Thoracic aorta (tissue), 2 donors: ENCODE data around the gene TBC1D4. TPM values are rescaled to one million over a fixed set of nuclear protein-coding genes. Genes with fewer than 3 reads are reported as not detected.

ENCODE experiments used
- ATAC-seq: fragments of 150-250 bp; one replicate; pipeline ENCODE4 v1.8.0; 2017; ENCODE audit warnings: low read depth; ENCODE audit not compliant: insufficient number of reproducible peaks, low FRiP score
- DNase-seq: peaks from one replicate; pipeline ENCODE4 v3.0.0-alpha.2; 2020; ENCODE audit warnings: low spot score
- H3K27ac ChIP-seq, 2 donors: fragments of 200-600 bp; sonication (generic); 1 replicate in 1 of 2; 2 replicates in 1 of 2; pipeline ENCODE4 v1.5.1; 2016; ENCODE audit warnings: mild to moderate bottlenecking in 2 of 2, moderate library complexity in 2 of 2
- H3K27me3 ChIP-seq: fragments of 200-600 bp; sonication (generic); replicated peaks from 2 replicates; pipeline ENCODE4 v1.6.0; 2016; ENCODE audit warnings: mild to moderate bottlenecking; ENCODE audit not compliant: insufficient read depth
- H3K36me3 ChIP-seq: fragments of 200-600 bp; sonication (generic); one replicate; pipeline ENCODE4 v1.5.1; 2016
- H3K4me1 ChIP-seq, 2 donors: fragments of 200-600 bp; sonication (generic); 1 replicate in 1 of 2; 2 replicates in 1 of 2; pipeline versions ENCODE4 v1.5.1 to v1.6.0; 2016; ENCODE audit warnings: low read depth in 2 of 2, mild to moderate bottlenecking in 1 of 2; ENCODE audit not compliant: control insufficient read depth in 1 of 2
- H3K4me3 ChIP-seq: fragments of 200-600 bp; sonication (generic); 2 replicates; pipeline ENCODE4 v1.5.1; 2016; ENCODE audit warnings: mild to moderate bottlenecking
- H3K9me3 ChIP-seq: fragments of 200-600 bp; sonication (generic); 2 replicates; pipeline ENCODE4 v1.5.1; 2016
- CTCF ChIP-seq: fragments of 200-600 bp; sonication (generic); IDR thresholded peaks from one replicate; pipeline ENCODE4 v1.5.1; 2019; ENCODE audit warnings: antibody characterized with exemption
- total RNA-seq, 2 donors: library from RNA; depleted of rRNA; stranded (reverse); fragments of >200 nt; gene quantifications; one replicate each; pipeline versions ENCODE4 v1.1.0 to v1.2.3, GENCODE V29; 2016

Gene TBC1D4
- total RNA-seq, 2 donors from 2014 or later, result 15.8 to 20.3 TPM

- ATAC-seq (no peak), DNase-seq (no peak)
- Histone ChIP-seq H3K9me3 (no peaks in the 10 kb centered on the region), H3K4me3 (no peak overlapping the region), H3K36me3 (no peaks in the 10 kb centered on the region), H3K27ac (no peak overlapping the region), H3K4me1 (no peaks in the 10 kb centered on the region), H3K27me3 (no peaks in the 10 kb centered on the region)
- no peak for TF ChIP-seq CTCF
Observed at GRCh38 chr13:75263741-75264407, 218.1 kb downstream of the TBC1D4 start.

GRCh38 chr13:75258159-75258782 is 223.7 kb downstream of the TBC1D4 start:
- no peaks in the 10 kb centered on the region for H3K4me1 ChIP-seq
- ATAC-seq, result no peak
- no peak overlapping the region for H3K4me3 ChIP-seq
- TF ChIP-seq CTCF, result peak; percentile 34
- DNase-seq, result no peak
- no peaks in the 10 kb centered on the region for H3K9me3 ChIP-seq
- H3K27ac ChIP-seq, result no peak overlapping the region
- H3K36me3 ChIP-seq, result no peaks in the 10 kb centered on the region
- H3K27me3 ChIP-seq, result no peaks in the 10 kb centered on the region

GRCh38 chr13:75256922-75257321 is 225.0 kb downstream of the TBC1D4 start:
- Histone ChIP-seq H3K4me1 (no peaks in the 10 kb centered on the region), H3K4me3 (no peak overlapping the region), H3K9me3 (no peaks in the 10 kb centered on the region), H3K27ac (no peak overlapping the region), H3K36me3 (no peaks in the 10 kb centered on the region), H3K27me3 (no peaks in the 10 kb centered on the region)
- TF ChIP-seq CTCF, result no peak
- DNase-seq, result no peak
- no peak for ATAC-seq

GRCh38 chr13:75255653-75256052 is 226.3 kb downstream of the TBC1D4 start:
- TF ChIP-seq CTCF, result no peak
- no peak for DNase-seq
- ATAC-seq, result no peak

GRCh38 chr13:75255147-75255546 is 226.8 kb downstream of the TBC1D4 start:
- no peak for TF ChIP-seq CTCF
- no peaks in the 10 kb centered on the region for H3K4me1 ChIP-seq
- no peaks in the 10 kb centered on the region for H3K36me3 ChIP-seq
- no peak for DNase-seq
- no peak for ATAC-seq
- H3K9me3 ChIP-seq, result no peaks in the 10 kb centered on the region
- H3K27me3 ChIP-seq, result no peaks in the 10 kb centered on the region
- no peak overlapping the region for H3K27ac ChIP-seq
- H3K4me3 ChIP-seq, result no peak overlapping the region

More at GRCh38 chr13:75255653-75256052, 226.3 kb downstream of the TBC1D4 start:
- Histone ChIP-seq H3K27me3 (no peaks in the 10 kb centered on the region), H3K4me3 (no peak overlapping the region), H3K9me3 (no peaks in the 10 kb centered on the region), H3K27ac (no peak overlapping the region), H3K4me1 (no peaks in the 10 kb centered on the region), H3K36me3 (no peaks in the 10 kb centered on the region)
